ENCODE results near the gene PPP6R1.
"Not testable (repeated sequence)": the region's sequence is repeated elsewhere in the genome, so short reads cannot be mapped to it uniquely, and the experiment has no call there.

The PPP6R1 gene

GRCh38 chr19:55241935-55242464, 16.8 kb downstream of the PPP6R1 start:
- no peak for DNase-seq (ENCODE audit: low read depth, low spot score)

GRCh38 chr19:55241143-55241934, 17.5 kb downstream of the PPP6R1 start:
- DNase-seq (ENCODE audit: low read depth, low spot score) = no peak

DNA sequence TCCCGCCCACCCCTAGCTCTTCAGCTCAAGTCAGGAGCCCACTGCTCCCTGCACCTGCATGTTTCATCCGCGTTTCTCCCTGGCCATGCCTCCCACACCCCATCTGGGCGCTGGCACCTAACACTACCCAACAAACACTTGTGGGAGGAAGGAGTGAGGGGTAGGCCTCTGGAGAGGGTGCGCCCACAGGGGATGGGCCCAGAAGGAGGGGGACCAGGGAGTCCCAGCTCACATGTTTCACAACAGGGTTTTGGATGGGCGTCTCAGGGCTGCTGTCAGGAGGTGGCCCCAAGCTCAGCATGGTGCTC, 18.1 kb downstream of the PPP6R1 start:
- no peak for DNase-seq (ENCODE audit: low read depth, low spot score)

GRCh38 chr19:55239004-55239403, 19.8 kb downstream of the PPP6R1 start:
- no peak for DNase-seq (ENCODE audit: low read depth, low spot score)

- DNase-seq (ENCODE audit: low read depth, low spot score) = no peak
Measured at GRCh38 chr19:55238030-55238429, 20.8 kb downstream of the PPP6R1 start.

DNA sequence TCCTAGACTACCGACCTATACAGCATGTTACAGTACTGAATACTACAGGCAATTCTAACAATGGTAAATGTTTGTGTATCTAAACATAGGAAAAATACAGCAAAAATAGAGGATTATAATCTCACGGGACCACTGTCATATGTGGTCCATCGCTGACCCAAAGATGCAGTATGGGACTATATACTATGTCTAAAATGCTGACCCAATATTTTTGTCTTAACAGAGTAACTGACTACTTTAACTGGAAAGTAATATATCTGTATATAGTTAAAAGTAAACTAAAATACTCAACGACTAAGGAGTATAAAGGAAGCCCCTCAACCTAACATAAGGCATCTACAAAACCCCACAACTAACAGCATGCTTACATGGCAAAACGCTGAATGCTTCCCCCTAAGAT, 25.8 kb downstream of the PPP6R1 start:
- no peak for DNase-seq (ENCODE audit: low read depth, low spot score)

DNA sequence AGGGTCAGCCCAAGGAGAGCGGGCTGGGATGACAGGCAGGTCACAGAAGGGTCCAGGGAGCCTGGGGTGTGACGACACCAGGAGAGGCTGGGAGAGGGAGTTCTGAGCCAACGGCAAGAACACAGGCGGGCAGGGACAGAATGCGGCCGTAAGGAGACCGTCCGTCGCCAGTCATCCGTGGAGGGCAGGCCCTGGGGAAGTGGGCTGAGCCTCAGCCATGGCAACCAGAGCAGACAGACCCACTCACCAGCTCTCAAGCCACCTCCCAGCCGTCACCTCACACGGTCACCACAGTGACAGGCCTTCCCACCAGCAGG, 26.6 kb downstream of the PPP6R1 start:
- no peak for DNase-seq (ENCODE audit: low read depth, low spot score)

DNA sequence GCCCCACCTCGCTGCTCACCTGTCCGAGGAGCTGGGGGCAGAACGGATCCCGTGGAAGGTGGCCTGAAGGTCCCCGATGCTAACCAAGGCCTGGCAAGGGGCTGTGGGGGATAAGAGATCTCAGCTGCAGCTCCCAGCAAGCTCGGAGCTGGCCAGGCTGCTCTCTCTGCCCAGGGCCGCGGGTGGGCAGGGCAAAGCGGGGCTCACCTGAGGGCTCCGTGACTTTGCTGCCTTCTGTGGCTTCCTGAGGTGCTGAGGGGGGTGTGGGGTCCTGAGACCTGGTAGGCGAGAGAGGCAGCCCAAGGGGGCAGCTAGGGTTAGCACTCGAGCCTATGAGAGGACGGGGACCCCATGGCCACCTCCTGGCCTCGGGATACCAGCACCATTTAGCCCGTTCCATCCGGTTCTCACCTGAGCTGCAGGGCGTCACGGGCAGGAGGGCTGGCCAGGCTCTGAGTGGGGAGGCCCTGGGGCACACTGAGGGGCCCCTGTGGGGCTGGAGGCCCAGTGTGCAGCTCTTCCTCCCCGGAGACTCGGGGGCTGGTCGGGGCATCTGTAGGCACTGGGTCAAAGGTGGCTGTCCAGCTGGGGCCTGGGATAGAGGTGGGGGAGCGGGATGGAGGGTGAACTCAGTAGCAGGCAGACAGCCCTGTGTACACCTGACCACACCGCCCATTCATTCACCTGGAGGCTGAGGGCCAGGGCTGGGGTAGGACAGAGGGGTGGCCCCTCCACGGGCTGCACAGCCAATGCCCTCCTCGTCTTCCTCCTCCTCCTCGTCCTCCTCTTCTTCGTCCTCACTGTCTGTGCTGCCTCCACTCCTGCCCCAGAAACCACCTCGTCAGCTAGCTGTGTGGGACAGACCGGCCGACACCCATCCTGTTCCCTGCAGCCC, 27.2 kb downstream of the PPP6R1 start:
- no peak for DNase-seq (ENCODE audit: low read depth, low spot score)

GRCh38 chr19:55230780-55231179, 28.0 kb downstream of the PPP6R1 start:
- DNase-seq (ENCODE audit: low read depth, low spot score) = no peak

- no peak for DNase-seq (ENCODE audit: low read depth, low spot score)
Measured at GRCh38 chr19:55230329-55230728, 28.5 kb downstream of the PPP6R1 start.

DNA sequence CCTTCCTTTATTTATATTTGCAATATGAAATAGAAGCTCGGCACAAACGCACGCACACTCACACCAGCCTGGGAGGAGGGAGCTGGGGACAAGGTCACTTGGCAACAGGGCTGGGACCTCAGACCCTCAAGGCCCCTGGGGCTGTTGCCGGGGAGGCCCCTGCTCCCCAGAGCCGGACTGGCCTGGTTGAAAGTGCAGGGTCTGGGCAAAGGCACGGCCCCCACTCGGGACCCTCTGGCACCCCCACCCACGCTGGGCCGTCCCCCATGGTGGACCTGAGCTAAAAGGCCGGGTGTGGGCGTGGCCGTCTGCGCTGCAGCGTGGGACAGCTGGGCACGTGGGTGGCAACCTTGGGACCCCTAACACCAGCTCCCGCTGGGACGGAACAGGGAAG, 29.0 kb downstream of the PPP6R1 start:
- DNase-seq (ENCODE audit: low read depth, low spot score) = no peak

DNA sequence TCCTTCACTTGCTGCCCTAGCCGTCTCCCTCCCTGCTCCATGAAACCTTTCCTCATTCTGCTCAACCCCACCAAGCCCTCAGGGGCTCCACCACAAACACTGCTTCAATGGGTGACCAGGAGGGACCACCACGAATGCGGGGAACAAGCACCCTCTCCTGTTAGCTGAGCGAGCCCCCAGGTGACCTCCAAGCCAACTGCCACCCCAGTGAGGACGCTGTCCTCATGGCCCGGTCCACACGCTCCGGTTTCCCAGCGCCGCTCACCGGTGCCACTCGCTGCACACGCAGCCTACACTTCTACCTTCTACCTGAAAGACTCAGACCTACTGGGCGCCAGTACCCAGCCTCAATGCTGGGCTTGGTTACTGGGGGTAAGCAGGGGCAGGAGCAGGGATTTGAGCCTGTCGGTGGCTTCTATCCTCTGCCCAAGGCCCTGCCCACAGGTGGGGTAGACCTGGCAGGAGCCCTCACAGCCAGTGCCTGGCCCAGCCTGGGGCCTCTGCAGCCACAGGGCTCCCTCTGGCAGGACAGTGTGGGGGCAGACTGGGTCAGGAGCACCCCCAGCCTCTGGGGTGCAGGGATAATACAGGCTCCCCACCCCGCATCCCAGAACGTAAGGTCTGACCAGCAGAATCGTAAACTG, 29.6 kb downstream of the PPP6R1 start:
- no peak for DNase-seq (ENCODE audit: low read depth, low spot score)

DNA sequence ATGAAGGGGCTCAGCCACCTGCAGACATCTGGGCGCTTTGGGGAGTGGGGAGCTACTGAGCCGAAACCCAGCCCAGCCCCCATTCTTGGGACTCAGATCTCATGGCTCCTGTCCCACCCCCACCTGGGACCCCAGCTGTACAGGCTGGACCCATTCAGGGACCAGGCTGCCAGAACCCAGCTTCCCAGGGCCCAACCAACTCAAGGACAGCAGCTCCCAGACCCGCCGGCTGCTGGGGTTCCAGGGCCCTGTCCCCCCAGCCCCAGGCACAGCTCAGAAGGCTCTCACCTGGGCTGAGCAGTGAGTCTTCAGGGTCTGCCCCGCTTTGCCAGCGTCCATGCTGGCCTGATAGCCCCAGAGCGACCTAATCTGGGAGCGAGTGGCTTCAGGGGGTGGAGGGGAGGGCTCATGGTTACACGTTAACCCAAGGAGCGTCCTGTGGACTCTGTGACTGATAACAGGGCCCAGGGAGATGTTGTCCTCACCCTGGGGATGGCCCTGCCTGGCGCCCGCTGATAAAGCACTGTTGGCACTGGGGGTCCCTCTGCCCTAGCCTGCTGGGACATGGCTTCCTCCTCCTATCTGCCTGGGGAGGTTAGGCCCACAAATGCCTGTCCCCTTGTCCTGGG, 30.3 kb downstream of the PPP6R1 start, which contains the start of gene TMEM86B:
TMEM86B (minus strand) TSS at position 361 of the 629 bp plus-strand sequence; CDS start at position 339, 22 bp downstream.
- no peak for DNase-seq (ENCODE audit: low read depth, low spot score)

- DNase-seq (ENCODE audit: low read depth, low spot score) = no peak
Measured at GRCh38 chr19:55228015-55228391, 30.8 kb downstream of the PPP6R1 start.

DNA sequence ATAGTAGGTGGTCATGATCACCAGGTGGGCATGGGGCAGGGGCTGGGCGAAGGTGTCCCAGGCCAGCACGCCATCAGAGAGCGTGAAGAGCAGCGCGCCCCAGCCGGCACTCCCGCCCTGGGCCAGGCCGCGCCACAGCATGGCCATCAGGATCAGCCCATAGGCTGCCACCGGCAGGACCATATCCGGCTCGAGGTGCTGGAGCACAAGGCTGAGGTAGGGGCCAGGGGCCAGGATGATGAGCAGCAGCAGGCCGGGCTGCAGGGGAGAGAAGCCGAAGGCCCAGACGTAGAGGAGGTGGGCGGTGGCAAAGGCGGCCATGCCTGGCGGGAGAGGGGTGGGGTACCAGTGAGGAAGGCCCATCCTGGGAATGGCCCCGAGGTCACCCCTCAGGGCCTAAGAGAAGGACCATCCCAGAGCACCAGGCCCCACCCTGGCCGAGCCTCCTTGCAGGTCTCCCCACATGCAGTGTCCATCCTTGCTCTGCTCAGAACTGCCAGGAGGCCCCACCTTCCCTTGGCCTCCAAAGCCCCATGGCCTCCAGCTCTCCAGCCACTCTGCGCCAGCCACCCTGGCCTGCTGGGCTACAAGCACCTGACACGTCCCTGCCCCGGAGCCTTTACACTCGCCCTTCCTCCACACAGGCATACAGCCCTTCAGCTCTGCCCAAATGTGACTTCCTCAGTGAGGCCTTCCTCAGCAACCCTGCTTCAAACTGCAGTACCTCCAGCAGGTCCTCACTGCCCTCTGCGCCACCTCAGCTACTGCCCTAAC, 31.4 kb downstream of the PPP6R1 start:
- DNase-seq (ENCODE audit: low read depth, low spot score) = no peak

GRCh38 chr19:55226788-55227187, 32.0 kb downstream of the PPP6R1 start:
- DNase-seq (ENCODE audit: low read depth, low spot score) = no peak

DNA sequence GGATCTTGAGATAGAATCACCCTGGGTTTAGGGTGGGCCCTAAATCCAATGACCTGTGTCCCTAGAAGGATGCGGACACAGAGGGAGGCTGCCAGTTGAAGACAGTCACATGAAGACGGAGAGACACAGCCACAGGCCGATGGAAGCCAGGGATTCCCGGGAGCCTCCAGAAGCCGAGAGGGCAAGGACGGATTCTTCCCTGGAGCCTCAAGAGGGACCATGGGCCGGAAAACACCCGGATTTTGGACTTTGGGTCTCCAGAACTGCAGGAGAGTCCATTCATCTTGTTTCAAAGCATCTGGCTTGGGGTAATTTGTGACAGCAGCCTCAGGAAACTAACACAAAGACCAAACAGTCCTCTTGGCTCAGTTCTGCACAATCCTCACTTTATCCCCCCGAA, 32.5 kb downstream of the PPP6R1 start:
- no peak for DNase-seq (ENCODE audit: low read depth, low spot score)

GRCh38 chr19:55225415-55225958, 33.3 kb downstream of the PPP6R1 start:
- DNase-seq (ENCODE audit: low read depth, low spot score) = no peak

DNA sequence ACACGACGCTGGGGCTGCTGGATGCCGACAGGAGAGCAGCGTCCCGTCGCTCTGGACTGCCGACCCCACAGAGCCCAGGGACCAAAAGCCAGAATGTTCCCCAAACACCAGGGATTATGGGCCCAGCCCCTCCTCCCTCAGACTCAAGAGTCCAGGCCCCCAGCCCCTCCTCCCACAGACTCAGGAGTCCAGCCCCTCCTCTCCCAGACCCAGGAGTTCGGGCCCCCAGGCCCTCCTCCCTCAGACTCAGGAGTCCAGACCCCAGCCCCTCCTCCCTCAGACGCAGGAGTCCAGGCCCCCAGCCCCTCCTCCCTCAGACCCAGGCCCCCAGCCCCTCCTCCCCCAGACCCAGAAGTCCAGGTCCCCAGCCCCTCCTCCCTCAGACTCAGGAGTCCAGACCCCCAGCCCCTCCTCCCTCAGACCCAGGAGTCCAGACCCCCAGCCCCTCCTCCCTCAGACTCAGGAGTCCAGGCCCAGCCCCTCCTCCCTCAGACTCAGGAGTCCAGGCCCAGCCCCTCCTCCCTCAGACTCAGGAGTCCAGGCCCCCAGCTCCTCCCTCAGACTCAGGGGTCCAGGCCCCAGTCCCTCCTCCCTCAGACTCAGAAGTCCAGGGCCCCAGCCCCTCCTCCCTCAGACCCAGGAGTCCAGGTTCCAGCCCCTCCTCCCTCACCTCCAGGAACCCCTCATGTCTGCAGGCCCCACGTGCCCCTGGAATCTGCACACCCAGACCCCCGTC, 34.0 kb downstream of the PPP6R1 start:
- not testable (repeated sequence) for DNase-seq (ENCODE audit: low read depth, low spot score)

DNA sequence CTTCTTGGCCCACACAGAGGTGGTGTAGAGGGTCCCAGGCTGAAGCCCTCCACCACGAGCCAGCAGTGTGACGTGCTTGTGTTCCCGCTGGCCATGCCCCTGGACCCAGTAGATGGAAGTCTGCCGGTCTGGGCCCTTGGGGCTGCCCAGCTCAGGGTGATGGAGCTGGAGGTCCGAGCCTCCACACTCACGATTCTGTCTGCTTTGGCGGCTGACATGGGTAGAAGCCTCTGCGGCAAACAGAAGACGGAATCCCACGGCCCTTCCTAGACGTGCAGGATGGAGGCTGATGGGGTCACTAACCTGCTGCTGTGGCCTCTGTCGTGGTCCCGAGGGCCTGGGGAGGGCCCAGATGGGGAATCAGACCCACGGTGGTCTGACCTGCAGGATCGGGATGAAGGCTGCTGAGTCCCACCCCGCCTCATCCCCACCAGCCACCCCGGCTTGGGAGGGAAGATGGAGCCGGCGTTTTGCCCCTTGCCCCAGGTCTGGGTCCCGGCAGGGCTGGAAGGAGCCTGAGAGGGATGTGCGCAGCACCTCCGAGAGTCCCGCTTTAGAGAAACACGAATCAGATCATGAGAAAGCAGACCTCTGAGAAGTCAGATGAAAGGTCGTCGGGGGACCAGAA, 34.7 kb downstream of the PPP6R1 start:
- no peak for DNase-seq (ENCODE audit: low read depth, low spot score)
